Measurements from ENCODE around the gene RASA4.
"Not testable (repeated sequence)": the region's sequence is repeated elsewhere in the genome, so short reads cannot be mapped to it uniquely, and the experiment has no call there.

- not testable (repeated sequence) for TF ChIP-seq POLR2AphosphoS5 (IDR thresholded peaks at IDR 0.05; ENCODE audit: borderline replicate concordance, low read depth, low read length); EZH2 (IDR thresholded peaks at IDR 0.05)
Observed at GRCh38 chr7:102614346-102614697, 2.2 kb downstream of the RASA4 start.
